Measurements from ENCODE around the gene WNK2.

GRCh38 chr9:93287593-93287992 lies 103.7 kb downstream of the WNK2 start:
- TF ChIP-seq EZH2 (IDR thresholded peaks at IDR 0.05) (no peak), POLR2AphosphoS5 (IDR thresholded peaks at IDR 0.05; ENCODE audit: borderline replicate concordance, low read depth, low read length) (no peak), FOXP2 (optimal IDR thresholded peaks at IDR 0.05; ENCODE audit: control extremely low read depth, extremely low read length, insufficient read depth) (no peak)
